GM12864 (cell line): Measurements from ENCODE around the gene NCKAP5.

ENCODE experiments used
- DNase-seq: peaks from one replicate; pipeline ENCODE4 v3.0.0-alpha.2; 2011; ENCODE audit warnings: low read depth
- H3K4me3 ChIP-seq: 2 replicates; pipeline ENCODE4 v1.5.1; 2011; ENCODE audit warnings: mild to moderate bottlenecking, low read depth, low read length, control low read depth
- TF ChIP-seq, protein P1 (sequence below): IDR thresholded peaks from 2 replicates; pipeline ENCODE4 v1.5.1; 2011; ENCODE audit warnings: low read depth, mild to moderate bottlenecking, moderate library complexity, low read length, control low read depth, inconsistent platforms; ENCODE audit errors: missing control alignments

NCKAP5 gene

DNA sequence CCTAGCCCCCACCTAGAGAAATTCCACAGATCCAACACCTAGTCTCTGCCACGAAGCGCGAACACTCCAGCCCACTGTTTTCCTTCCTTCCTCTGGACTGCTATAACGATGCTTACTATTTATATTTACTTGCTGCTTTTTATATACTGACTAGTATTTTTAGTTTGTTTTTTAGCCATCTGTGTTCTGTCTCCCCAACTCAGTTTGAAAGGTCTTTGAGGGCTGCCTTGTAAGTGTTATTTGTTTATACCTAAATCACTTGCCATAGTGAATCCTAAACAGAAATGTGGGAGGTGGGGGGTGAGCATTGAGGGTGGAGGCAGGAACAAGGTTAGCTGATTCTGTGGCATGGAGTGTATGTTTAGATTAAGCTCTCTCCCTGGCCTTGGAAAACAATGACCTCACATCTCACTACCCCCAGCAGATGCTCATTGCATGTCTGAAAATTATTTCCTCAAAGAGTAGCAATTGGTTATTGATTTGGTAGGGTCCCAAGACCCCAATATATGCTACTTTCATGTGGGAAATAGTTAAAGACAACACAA is 1.1 kb upstream of the NCKAP5 start:
- DNase-seq: no peak
- no peak overlapping the region for H3K4me3 ChIP-seq
- TF ChIP-seq, protein P1, sequence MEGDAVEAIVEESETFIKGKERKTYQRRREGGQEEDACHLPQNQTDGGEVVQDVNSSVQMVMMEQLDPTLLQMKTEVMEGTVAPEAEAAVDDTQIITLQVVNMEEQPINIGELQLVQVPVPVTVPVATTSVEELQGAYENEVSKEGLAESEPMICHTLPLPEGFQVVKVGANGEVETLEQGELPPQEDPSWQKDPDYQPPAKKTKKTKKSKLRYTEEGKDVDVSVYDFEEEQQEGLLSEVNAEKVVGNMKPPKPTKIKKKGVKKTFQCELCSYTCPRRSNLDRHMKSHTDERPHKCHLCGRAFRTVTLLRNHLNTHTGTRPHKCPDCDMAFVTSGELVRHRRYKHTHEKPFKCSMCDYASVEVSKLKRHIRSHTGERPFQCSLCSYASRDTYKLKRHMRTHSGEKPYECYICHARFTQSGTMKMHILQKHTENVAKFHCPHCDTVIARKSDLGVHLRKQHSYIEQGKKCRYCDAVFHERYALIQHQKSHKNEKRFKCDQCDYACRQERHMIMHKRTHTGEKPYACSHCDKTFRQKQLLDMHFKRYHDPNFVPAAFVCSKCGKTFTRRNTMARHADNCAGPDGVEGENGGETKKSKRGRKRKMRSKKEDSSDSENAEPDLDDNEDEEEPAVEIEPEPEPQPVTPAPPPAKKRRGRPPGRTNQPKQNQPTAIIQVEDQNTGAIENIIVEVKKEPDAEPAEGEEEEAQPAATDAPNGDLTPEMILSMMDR: no peak

DNA sequence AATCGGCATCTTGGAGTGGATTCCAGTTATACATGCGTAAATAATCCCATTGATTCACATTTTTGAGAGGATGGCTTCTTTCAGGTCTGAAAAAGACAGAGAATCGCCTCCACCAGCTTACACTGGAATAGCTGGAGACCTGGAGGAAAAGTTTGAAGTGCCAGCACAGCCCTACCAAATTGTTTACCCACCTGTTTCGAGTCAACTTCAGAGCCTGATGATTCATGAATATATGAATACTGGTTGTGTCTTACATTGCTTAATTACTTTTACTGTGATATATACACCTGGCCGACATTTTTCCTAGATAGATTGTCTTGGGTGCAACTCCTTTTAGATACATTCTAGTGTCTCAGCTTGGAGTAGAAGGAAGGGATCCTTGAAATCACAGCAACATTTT is 335 bp upstream of the NCKAP5 start:
- H3K4me3 ChIP-seq: no peak overlapping the region
- TF ChIP-seq, protein P1: no peak
- no peak for DNase-seq

DNA sequence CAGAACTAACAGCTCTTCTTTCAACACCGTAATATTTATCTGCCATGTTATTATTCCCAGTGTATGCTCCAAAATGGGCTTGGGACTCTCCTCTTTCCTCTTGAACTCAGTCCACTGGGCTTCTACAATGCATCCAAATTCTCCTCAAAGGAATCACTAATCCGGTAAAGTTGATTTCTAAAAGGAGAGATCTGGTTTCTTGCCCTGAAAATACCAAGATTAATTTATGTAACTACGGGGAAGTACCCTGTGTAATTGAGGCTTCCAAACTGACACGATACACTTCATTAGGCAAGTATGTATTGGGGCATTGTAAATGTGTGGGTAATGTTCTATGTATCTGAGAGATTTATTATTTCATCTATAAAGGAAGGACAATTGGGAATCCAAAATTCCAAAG is 5.7 kb downstream of the NCKAP5 start:
- H3K4me3 ChIP-seq: no peak overlapping the region

DNA sequence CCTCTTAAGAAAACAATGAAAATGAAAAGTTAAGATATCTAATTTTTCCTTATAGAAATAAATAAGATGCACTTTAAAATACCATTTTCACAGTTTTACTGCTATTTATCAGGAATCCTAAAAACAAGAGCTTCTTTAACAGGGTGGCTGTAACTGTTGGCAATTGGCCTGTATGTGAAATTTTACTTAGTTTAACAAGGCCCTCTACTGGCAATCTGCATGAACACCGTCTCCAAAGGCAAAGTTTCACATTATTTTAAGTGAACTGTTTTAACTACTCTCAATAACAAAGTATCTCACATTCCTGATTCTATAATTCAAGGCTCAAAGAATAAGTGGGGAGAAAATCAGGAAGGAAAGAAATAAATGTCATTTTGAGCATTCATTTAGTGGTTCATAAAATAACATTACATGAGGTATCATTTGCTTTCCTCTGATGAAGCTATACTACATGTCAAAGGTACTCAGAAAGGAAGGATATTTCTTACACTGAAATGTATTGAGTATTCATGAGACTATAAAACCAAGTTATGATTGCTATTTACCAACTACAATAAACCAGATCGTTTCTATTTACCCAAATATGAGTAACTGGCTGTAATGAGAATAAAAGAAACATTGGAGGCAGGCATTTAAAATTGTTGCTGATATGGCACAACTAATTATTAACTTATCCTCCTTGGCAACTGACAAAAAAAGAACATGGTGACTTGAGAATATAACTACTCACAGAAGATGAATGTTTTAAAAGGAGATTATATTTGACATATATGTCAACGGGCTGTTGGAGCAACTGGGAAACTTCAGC is 7.0 kb downstream of the NCKAP5 start:
- TF ChIP-seq, protein P1: peak; percentile 51
- peak; percentile 16 for DNase-seq

More for the DNA sequence above, 5.7 kb downstream of the NCKAP5 start:
- TF ChIP-seq, protein P1: no peak
- DNase-seq: no peak

DNA sequence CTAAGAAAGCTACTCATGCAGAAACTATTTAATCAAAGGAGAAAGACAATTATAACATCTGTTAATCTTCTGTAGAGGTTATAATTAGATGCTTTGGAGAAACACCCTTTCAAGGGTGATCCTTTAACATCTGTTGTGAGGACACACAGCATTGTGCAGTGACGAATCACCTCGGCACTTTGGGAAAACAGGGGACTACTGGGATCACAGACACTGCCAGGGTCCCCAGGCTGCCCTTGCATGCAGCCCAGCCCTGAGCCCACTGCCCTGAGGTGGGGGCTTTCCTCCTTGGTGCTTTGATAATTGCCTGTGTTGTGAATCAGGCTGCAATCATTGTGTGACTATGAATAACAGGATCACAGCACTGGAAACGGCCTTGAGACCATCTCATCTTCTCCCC is 10.6 kb downstream of the NCKAP5 start:
- no peak for DNase-seq
- TF ChIP-seq, protein P1: no peak
- H3K4me3 ChIP-seq: no peak overlapping the region

More for the DNA sequence above, 7.0 kb downstream of the NCKAP5 start:
- no peak overlapping the region for H3K4me3 ChIP-seq

DNA sequence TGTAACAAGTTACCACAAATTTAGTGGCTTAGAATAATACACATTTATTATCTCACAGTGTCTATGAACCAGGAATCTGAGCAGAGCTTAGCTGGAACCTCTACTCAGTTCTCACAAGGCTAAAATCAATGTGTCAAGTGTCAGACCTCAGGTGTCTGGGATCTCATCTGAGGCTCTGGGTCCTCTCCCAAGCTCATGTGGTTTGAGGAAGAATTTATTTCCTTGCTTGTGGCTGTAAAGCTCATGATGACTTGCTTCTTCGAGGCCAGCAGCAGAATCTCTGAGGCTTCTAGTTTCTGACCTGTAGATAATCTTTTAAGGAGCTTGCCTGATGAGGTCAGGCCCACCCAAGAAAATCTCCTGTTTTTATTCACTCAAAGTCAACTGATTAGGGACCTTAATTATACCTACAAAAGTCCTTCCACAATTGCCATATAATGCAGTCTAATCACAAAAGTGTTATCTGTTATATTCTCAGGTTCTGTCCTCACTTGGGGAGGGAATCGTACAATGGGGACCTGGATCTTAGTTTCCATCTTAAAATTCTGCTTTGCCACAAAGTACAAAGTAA is 14.3 kb downstream of the NCKAP5 start:
- DNase-seq: no peak
- TF ChIP-seq, protein P1: no peak
- H3K4me3 ChIP-seq: no peak overlapping the region
